Activated CD8-positive, alpha-beta memory T cell treated with anti-CD3 and anti-CD28 coated beads, Interleukin-2, amount 50 U/mL, for 24 hours (primary cell): Measurements from ENCODE around the gene DAP3.
"Not testable (repeated sequence)": the region's sequence is repeated elsewhere in the genome, so short reads cannot be mapped to it uniquely, and the experiment has no call there.

Experiments
- DNase-seq: peaks from one replicate; pipeline ENCODE4 v3.0.0-alpha.2; 2020; ENCODE audit errors: extremely low read depth

DAP3 gene

DNA sequence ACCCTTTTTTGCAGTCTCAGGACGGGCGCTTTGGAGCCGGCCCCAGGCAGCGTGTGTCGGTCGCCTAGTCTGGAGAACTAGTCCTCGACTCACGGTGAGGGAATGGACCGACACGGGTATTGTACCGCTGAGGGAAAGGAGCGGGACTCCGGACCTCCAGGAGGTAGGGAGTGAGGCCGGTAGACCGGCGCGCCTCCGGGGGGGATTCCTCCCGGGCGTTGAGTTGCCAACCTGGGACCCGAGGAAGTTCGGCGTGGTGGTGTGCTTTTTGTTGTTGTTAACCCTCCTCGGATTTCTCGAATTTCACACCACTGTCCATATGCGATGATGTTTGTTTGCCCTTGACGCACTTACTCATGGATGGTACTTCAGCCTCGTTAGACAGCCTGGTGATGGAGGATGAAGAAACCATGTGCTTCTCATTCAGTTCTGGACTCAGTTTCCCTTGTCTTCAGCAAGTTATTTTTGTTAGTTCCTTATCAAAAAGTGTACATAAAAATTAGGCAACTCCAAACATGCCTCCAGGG, at the start of gene DAP3:
DAP3 (plus strand) TSS at position 11 of the 527 bp plus-strand sequence. CDS start 20,689 bp downstream, outside the sequence.
- not testable (repeated sequence) for DNase-seq

DNA sequence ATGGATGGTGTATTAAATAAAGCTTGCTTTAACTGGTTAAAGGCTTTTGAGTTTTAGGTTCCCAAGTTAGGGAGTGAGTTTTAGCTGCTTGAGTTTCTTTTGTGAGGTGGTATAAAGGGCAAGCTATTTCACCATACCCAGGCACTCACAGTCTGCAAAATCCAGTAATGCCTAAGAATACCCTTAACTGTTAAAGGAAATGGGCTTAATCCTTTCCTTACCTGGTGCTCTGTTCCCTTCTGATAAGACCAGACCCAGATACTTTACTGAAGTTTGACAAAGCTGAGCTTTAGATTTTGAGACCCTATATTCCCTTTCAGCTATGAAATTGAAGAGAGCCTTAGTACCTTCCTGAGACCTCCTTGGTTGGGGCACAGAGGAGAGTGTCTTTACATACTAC, 48.5 kb upstream of the DAP3 start:
- no peak for DNase-seq

DNA sequence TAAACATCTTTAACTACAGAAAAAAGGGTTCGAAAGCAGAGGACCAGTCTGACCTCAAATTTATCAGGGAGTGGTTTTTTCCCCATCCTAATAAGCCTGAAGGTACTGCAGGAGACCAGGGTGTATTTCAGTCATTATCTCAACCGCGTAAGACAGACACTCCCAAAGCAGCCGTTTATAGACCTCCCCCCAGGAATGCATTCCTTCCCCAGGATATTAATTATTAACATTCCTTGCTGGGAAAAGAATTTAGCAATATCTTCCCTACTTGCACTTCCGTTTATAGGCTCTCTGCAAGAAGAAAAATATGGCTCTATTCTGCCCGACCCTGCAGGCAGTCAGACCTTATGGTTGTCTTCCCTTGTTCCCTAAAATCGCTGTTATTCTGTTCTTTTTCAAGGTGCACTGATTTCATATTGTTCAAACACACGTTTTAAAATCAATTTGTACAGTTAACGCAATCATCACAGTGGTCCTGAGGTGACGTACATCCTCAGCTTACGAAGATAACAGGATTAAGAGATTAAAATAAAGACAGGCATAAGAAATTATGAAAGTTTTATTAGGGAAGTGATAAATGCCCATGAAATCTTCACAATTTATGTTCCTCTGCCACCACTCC, 46.2 kb upstream of the DAP3 start:
- DNase-seq: not testable (repeated sequence)

DNA sequence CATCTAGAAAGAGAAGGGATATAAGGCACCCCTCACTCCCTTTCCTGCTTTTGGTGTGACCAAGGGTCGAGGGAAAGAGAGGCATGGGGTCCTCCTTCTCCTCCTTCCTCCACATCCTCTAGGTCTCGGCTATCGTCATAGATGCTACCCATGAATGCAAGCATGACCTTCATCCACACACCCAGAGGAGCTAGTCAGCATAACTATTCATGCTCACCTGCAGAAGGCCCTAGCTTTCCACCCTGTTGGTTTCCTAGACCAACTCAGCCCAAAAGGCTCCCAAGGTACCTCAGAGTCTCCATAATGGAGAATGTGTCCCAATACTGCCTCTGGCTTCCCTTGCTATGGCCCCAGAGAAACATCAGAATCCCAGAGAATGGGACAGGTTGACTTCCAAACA, 45.7 kb upstream of the DAP3 start:
- DNase-seq: no peak

DNA sequence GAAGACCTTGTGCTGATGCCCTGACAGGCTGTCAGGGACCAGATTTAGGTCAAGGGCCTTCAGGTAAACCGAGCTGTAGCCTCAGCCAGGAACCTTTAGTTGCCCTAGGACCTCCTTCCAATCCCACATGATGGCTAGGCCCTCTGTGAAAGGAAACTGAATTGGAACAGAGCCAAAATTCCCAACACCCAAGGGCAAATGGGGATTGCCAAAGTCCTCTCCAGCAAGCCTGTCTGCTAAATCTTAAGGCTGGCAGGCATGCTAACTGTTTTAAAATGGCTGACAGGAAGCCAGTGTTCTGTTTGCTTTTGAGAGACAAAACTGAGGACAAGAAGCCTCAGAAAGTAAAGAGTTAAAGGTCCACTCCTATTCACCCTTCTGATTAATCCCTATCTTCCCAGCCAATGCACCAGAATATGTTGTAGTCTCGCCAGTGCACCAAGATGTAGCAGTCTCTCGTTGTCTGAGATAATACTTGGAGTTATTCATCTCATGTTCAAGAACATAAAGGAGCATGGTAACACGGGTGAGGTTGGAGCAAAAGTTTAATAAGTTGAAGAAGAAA, 43.8 kb upstream of the DAP3 start:
- no peak for DNase-seq

DNA sequence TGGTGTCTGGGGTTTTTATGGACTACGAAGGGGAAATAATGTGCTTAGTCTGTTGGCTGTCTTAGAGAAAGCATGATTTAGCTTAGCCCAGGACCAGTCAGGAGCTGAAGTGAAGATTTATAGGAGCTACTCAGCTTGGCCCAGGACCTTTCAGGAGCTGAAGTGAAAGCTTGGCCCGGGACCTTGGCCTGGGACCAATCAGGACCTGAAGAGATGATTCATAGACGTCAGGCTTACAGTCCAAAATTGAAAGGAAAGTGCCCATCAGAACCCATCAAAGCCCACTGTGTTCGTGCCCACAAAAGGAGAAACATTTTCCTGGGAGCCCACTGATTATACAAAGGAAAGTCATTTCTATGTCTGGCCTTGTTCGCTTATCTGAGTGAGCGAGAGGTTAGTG, 43.2 kb upstream of the DAP3 start:
- DNase-seq: no peak

DNA sequence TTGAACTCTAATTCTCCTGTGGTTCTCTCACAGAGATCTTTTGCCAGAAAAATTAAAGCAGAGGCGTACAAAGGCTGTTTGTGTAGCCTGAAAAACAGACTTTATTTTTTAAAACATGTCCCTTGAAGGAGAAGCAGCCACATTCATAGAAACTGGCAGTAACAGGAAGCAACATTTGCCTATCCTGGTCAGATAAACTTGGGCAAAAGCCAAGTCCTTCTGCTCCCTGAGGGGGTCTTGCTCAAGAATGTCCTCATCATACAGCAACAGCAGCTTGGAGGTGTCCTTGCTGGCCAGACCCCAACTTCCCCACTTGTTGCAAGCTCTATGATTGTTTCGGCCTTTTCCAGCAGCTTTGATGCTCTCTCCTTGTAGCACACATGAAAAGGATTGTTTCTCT, 42.6 kb upstream of the DAP3 start:
- DNase-seq: no peak

DNA sequence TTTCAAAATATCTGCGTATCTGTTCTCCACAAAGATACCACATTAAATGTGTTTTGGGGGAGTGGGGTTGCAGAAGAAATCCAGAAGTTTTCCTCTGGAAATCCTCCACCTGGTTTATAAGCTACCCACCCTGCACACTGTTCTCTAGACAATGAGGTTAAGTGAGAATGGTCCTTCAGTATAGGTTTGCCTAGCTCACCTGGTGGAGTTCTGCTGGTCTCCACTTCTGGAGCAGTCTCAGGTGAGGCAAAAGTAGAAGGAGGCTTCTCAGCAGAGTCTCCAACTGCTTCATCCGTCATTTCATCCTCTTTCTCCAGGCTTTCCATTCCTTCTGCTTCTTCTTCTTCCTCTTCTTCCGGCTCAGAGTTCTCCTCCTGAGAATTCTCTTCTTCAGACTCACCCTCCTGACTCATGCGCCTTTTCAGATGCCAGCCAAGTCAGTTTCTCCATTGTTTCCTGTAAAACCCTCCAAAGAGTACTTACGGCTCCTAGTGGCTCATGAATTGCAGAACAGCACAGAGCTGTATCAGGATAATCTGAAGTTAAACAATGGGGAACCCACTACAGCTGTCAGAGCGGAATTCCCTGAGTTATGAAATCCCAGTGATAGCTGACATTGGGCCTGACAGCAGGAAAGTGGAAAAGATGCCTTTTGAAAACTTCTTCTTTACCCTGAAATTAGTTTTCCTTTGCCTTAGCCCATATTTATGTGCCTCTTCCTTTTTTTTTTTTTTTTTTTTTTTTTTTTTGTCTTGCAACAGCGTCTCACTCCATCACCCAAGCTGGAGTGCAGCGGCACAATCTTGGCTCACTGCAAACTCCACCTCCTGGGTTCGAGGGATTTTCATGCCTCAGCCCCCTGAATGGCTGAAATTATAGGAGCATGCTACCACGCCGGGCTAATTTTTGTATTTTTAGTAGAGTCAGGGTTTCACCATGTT, 40.4 kb upstream of the DAP3 start:
- DNase-seq: no peak

DNA sequence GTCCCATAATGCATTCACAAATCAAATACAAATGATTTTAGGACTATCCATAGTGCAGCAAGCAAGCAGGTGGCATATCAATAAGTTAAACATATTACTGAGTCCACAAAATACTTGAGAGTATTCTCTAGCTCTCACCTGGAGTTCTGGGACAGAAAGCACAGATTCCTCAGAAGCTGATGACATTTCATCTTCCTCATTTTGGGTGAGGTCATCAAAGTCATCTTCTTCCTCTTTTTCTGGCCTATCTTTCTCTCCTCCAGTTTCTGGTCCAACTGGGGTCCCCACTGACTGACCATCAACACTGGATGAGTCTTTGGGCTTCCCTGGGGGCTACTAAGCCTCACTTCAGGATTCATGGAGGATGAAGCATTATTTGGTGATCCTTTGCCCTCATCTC, 39.2 kb upstream of the DAP3 start:
- no peak for DNase-seq

DNA sequence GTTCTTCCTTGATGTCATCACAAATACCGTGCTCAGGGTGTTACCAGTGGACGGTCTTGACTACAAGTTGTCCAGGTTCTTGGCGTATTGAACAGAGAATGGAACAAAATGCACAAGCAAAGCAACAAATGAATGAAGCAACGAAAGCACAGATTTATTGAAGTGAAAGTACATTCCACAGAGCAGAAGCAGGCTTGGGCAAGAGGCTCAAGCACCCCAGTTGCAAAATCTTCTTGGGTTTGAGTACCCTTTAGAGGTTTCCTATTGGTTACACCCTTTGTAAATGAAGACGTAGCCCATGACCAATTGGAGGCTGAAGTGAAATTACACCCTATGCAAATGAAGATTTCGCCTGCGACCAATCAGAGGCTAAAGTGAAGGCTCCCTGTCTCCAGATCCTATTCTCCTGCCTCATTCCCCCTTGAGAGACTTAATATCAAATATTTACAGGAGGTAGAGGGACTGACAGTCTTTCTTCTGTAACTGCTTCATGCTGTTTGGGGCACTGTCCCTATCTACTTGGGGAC, 38.6 kb upstream of the DAP3 start:
- no peak for DNase-seq

DNA sequence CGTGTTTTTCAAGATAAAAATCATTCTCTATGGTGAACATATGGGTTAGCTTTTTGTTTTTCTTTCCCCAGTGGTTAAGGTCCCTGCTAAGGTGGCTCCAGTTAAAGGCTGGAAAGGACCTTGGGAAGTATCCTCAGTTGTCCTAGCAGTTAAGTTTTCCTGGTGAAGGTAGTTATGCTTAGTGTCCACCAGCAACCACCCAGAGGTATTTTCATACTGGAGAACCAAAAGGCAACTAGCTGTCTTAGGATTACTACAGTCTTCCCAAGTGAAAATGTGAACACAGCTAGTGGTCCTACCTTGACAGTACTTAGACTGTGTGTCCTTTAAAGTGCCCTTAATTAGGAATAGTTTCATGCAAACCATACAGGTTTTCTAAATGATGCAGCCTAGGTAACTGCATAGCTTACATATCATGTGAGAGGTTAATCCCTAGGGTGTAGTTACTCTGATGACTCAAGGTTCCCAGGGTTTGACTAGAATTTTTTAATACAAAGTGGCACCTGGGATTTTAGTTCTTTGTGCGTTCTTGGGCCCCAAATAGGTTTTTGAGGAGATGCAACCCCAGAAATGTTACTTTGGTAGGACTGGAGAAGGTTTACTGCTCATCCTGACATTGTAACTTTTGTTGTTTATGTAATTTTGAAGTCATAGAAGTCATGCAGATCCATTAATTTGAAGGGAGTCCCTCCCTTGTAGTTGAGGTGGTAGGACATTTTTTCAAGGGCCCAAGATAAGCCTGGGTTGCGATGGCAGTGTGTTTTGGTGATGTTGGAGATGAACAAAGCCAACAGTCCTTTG, 36.8 kb upstream of the DAP3 start:
- DNase-seq: no peak

DNA sequence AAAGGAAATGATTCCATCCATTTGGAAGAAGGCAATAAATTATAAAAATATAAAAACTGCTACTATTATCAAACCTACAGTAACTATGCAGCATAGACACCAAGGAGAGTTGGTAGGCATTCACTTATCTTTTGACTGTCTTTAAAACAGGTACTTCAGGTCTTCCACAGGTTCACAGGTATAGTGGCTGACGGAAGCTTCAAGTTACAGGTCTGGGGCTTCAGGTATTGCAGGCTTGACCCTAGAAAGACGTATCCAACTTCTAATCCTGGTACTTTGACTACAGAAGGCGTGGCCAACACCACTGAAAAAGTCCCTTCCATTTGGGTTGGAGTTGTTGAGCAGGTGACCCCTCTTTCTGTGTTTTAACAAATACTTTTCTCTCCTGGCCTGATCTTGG, 35.9 kb upstream of the DAP3 start:
- no peak for DNase-seq

DNA sequence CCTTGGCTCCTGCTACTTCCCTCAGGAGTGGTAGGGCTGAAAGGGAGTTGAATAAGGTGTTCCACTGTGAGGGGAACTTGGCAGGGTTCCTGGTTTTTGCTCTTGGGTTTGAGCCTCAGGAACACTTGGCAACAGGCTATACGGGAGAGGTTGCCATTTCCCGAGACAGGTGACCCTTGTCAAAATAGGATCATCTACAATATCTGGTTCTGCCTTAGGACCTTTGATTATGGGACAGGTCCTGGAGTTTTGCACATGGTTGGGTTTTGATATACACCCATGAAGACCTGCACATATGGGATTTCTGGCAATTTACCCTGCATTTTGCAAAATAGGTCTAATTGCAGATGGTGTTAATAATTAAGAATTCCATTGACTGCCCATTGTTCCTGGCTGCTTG, 31.4 kb upstream of the DAP3 start:
- DNase-seq: no peak

DNA sequence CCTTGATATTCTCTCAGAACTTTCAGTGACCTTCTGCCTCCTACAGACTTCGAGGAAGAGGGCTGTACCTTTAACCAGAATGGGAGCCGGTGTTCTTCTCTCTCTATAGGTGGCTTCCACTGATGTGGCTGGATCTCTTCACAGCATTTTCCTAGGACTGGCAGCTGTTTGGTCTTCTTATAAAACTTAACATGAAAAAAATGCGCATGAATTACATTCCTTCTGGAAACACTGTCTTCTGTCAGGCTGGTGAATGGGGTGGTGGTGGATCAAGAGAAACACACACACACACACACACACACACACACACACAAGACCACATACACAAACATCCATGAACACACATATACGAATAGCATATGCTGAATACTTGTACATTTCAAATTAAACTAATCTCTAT, 27.7 kb upstream of the DAP3 start:
- not testable (repeated sequence) for DNase-seq

DNA sequence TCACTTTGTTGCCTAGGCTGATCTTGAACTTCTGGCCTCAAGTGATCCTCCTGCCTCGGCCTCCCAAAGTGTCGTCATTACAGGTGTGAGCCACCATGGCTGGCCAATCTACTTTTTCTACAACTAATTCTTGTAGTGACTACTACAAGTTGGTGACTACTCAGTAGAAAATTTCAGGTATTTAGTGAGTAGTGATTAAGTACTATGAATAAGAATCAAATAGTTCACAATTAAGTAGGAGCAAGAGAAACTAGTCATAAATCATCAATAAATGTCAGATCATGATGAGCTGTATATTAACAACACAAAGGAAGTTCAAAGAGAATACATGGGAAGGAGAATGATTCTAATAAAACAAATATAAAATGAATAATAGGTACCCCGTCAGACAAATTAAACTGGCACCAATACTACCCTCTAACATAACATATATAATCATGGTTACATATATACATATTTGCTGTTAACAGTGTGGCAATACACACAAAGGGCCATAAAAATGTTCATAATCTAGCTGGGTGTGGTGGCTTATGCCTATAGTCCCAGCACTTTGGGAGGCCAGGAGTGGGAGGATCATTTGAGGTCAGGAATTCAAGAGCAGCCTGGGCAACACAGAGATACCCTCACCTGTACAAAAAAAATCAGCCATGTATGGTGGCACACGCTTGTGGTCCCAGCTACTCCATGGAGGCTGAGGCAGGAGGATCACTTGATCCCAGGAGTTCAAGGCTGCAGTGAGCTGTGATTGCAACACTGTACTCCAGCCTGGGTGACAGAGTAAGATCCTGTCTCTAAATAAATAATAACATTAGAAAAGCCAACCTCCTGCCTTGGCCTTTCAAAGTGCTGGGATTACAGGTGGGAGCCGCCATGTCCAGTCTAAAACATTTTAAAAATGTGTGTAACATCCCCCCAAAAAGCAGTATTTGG, 19.4 kb upstream of the DAP3 start:
- DNase-seq: no peak

DNA sequence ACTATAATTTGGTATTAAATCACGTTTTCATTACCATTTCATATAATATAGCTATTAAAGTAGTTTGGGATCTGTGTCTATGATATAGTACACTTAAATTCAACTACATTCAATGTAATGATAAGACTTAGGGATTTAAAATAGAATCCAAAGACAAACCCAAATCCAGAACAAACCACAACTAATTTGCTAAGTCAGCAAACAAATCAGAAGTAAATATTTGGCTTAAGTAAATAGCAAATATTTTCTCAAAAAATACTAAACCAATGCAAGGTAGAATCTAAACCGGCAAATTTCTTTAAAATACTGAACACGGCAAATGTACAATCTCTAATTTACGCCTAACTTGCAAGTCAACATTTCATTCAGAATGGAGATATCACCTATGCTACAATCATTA, 17.1 kb upstream of the DAP3 start:
- DNase-seq: no peak

DNA sequence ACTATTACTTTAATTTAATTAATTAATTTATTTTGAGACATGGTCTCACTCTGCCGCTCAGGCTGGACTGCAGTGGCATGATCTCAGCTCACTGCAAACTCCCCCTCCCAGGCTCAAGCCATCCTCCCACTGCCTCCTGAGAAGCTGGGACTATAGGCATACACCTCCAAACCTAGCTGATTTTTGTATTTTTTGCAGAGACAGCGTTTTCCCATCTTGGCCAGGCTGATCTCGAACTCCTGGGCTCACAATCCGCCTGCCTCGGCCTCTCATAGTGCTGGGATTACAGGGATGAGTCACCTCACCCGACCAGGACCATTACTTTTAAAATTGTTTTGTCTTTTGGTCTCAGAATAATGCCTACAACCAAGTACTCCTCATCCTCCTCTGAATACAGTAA, 15.9 kb upstream of the DAP3 start:
- no peak for DNase-seq

DNA sequence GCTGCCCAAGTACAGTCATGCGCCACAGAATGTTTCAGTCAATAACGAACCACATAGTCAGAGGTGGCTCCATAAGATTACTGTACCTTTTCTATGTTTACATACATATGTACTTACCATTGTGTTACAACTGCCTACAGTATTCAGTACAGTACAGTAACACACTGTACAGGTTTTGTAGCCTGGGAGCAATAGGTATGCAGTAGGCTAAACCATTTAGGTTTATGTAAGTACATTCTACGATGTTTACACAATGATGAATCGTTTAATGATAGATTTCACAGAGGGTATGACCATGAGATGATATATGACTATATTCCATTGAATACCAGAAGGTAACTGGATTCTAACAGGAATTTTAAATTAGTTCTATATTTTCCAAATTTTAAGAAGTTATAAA, 10.9 kb upstream of the DAP3 start:
- no peak for DNase-seq

DNA sequence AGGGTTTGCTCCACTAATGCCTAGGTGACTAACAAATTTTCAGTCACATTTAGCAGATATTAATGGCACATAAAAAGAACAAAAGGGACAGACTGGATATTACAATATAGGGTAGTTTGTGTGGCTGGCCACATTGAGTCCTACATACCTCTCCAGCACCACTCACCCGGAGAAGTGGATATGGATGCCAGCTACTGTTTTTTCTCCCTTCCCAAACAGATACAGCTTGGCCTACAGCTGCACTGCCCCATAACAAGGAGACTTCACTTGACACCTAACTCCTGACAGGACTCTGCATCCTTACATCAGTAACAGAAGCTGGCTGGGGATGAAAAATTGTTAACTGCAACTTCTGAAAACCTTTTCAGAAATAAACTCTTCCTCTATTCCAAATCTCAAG, 9.9 kb upstream of the DAP3 start:
- DNase-seq: not testable (repeated sequence)

DNA sequence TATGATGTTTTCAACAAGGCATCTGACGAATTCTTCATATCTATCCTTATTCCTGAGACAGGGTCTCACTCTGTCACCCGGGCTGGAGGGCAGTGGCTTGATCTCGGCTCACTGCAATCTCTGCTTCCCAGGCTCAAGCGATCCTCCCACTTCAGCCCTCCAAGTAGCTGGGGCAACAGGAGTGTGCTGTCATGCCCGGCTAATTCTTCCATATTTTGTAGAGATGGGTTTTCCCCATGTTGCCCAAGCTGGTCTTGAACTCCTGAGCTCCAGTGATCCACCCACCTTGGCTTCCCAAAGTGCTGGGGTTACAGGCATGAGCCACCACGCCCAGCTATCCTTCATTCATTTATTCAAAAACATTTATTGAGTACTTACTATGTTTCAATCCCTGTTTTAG, 8.4 kb upstream of the DAP3 start:
- no peak for DNase-seq

DNA sequence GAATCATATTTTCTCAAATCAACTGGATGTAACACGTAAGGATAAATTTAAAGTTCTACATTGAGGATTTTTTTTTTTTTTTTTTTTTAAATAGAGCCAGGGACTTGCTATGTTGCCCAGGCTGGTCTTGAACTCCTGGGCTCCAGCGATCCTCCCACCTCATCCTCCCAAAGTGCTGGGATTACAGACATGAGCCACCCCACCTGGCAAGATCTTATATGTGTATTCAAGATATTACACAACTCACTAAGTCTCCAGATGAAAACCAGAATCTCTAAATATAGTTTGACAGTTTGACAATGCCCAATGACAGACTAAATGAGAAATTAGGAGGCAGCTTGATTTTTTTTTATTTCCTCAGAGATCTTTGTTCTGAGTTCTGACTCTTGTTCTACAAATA, 7.1 kb upstream of the DAP3 start:
- DNase-seq: no peak
